Retinal pigment epithelial cell (primary cell): ENCODE measurements around the gene PACSIN2.
"Not testable (repeated sequence)": the region's sequence is repeated elsewhere in the genome, so short reads cannot be mapped to it uniquely, and the experiment has no call there.

Experiments
- DNase-seq: peaks from one replicate; pipeline ENCODE4 v3.0.0-alpha.2; 2010; ENCODE audit warnings: low read depth
- H3K4me3 ChIP-seq: 2 replicates; pipeline ENCODE4 v1.5.1; 2011; ENCODE audit warnings: mild to moderate bottlenecking, low read length, control low read depth, moderate library complexity
- CTCF ChIP-seq: conservative IDR thresholded peaks from 2 replicates; pipeline ENCODE4 v1.5.1; 2011; ENCODE audit warnings: low read depth, low read length, control low read depth, inconsistent platforms

The PACSIN2 gene

GRCh38 chr22:42964994-42965699, 49.8 kb downstream of the PACSIN2 start:
- no peak for TF ChIP-seq CTCF
- no peak overlapping the region for H3K4me3 ChIP-seq
- no peak for DNase-seq

- no peak for TF ChIP-seq CTCF
- DNase-seq: no peak
- no peak overlapping the region for H3K4me3 ChIP-seq
Measured at GRCh38 chr22:42963231-42963595, 51.7 kb downstream of the PACSIN2 start.

GRCh38 chr22:42962295-42963230, 52.4 kb downstream of the PACSIN2 start:
- no peak for TF ChIP-seq CTCF
- no peak overlapping the region for H3K4me3 ChIP-seq
- DNase-seq: no peak

- TF ChIP-seq CTCF: no peak
- no peak for DNase-seq
- H3K4me3 ChIP-seq: no peak overlapping the region
Measured at GRCh38 chr22:42961810-42962209, 53.1 kb downstream of the PACSIN2 start.

GRCh38 chr22:42961400-42961690, 53.6 kb downstream of the PACSIN2 start:
- not testable (repeated sequence) for DNase-seq, H3K4me3 ChIP-seq

GRCh38 chr22:42960531-42961399, 54.2 kb downstream of the PACSIN2 start:
- DNase-seq: no peak
- no peak overlapping the region for H3K4me3 ChIP-seq

More at GRCh38 chr22:42960531-42961399, 54.2 kb downstream of the PACSIN2 start:
- TF ChIP-seq CTCF: no peak
